H1 (cell line): Measurements from ENCODE around the gene KIF5C. TPM values are rescaled to one million over a fixed set of nuclear protein-coding genes. Genes with fewer than 3 reads are reported as not detected.

Source experiments
- polyA plus RNA-seq, 7 experiments: library from polyadenylated mRNA; depleted of rRNA in 3 of 7; stranded (reverse) in 5 of 7; unstranded in 2 of 7; fragments of >200 nt in 5 of 7; fragments of 200-250 nt in 2 of 7; gene quantifications; 1 replicate in 5 of 7; 2 replicates in 1 of 7; 4 replicates in 1 of 7; pipeline versions ENCODE4 v1.2.1 to v1.2.3, GENCODE V29; 2011 to 2013; ENCODE audit warnings: missing spikeins in 2 of 7, mixed read lengths in 2 of 7
- small RNA-seq: library from polyadenylated mRNA; stranded (forward); fragments of <200 nt; extraction: miRNeasy Mini kit (QIAGEN cat#:217004); gene quantifications from one replicate; pipeline ENCODE3, GENCODE V24; 2013; ENCODE audit not compliant: insufficient read depth
- total RNA-seq: library from RNA; stranded (reverse); fragmentation: NEBNext Ultra II Directional; extraction: Animal tissue kit (Norgen Biotek cat#: 25700); gene quantifications from 2 replicates; pipeline ENCODE4 v1.2.1, GENCODE V29; 2021

Gene KIF5C
- total and polyA plus RNA-seq, 2 of the 8 experiments (the other 6 are each of a cell fraction or from before 2014, with no cell fraction given), result 16.3 to 66.4 TPM

Small RNA genes within 50 kb of the gene (small RNA-seq; reads per million reads assigned to genes)
- gene RNU2-9P (not detected), gene UBBP3 (not detected)

Other genes with a start within 250 kb of the KIF5C start
- gene EPC2, start 230.5 kb upstream of the KIF5C start, total RNA-seq, result 24.1 and 25.7 TPM in 2 replicates
- gene EPC2, start 230.5 kb upstream of the KIF5C start, polyA plus RNA-seq (2011; rRNA removed), result 9.6 and 16.1 TPM in 2 replicates
- 2.2 and 3.0 TPM in 2 replicates for gene LYPD6B, start 163.5 kb downstream of the KIF5C start, total RNA-seq
- 2.5 and 3.5 TPM in 2 replicates for gene LYPD6B, start 163.5 kb downstream of the KIF5C start, polyA plus RNA-seq (2011; rRNA removed)